H9 (cell line): ENCODE measurements around the gene MSANTD1. TPM values are rescaled to one million over a fixed set of nuclear protein-coding genes. Genes with fewer than 3 reads are reported as not detected.

Source experiments
- DNase-seq: peaks from one replicate; pipeline ENCODE4 v3.0.0-alpha.2; 2017
- H2AFZ ChIP-seq: one replicate; pipeline ENCODE4 v1.6.1; 2013; ENCODE audit warnings: mild to moderate bottlenecking, low read length, control low read depth, moderate library complexity
- H2AK5ac ChIP-seq: 2 replicates; pipeline ENCODE4 v1.6.1; 2013; ENCODE audit warnings: low read length, control low read depth, mixed read lengths; ENCODE audit not compliant: insufficient read length
- H2BK120ac ChIP-seq: one replicate; pipeline ENCODE4 v1.6.1; 2013; ENCODE audit warnings: low read depth, mild to moderate bottlenecking, low read length, control low read depth, inconsistent platforms; ENCODE audit not compliant: poor library complexity, severe bottlenecking
- H2BK12ac ChIP-seq: 2 replicates; pipeline ENCODE4 v1.6.1; 2013; ENCODE audit warnings: low read length, control low read depth, mixed read lengths, low read depth; ENCODE audit not compliant: insufficient read length
- H2BK15ac ChIP-seq: 2 replicates; pipeline ENCODE4 v1.6.1; 2013; ENCODE audit warnings: low read depth, low read length, control low read depth
- H2BK20ac ChIP-seq: one replicate; pipeline ENCODE4 v1.6.1; 2013; ENCODE audit warnings: low read depth, mild to moderate bottlenecking, low read length, control low read depth, inconsistent platforms; ENCODE audit not compliant: poor library complexity, severe bottlenecking
- H2BK5ac ChIP-seq: 2 replicates; pipeline ENCODE4 v1.6.1; 2013; ENCODE audit warnings: low read length, control low read depth, mixed read lengths; ENCODE audit not compliant: insufficient read length
- H3K14ac ChIP-seq: 2 replicates; pipeline ENCODE4 v1.6.1; 2013; ENCODE audit warnings: low read length, control low read depth; ENCODE audit not compliant: insufficient read depth
- H3K18ac ChIP-seq: 2 replicates; pipeline ENCODE4 v1.6.1; 2013; ENCODE audit warnings: low read depth, mild to moderate bottlenecking, mixed read lengths, low read length, control low read depth; ENCODE audit not compliant: insufficient read length
- H3K23ac ChIP-seq: 2 replicates; pipeline ENCODE4 v1.6.1; 2013; ENCODE audit warnings: low read length, control low read depth, mixed read lengths, low read depth; ENCODE audit not compliant: insufficient read length
- H3K23me2 ChIP-seq: 2 replicates; pipeline ENCODE4 v1.6.1; 2013; ENCODE audit warnings: low read depth, mild to moderate bottlenecking, mixed read lengths, low read length, control low read depth; ENCODE audit not compliant: insufficient read length, poor library complexity, severe bottlenecking
- H3K27ac ChIP-seq: 2 replicates; pipeline ENCODE4 v1.5.1; 2013; ENCODE audit warnings: low read length, control low read depth, mixed read lengths, low read depth; ENCODE audit not compliant: insufficient read length
- H3K27me3 ChIP-seq: 2 replicates; pipeline ENCODE4 v1.6.1; 2013; ENCODE audit warnings: low read length, control low read depth, inconsistent platforms; ENCODE audit not compliant: insufficient read depth
- H3K4ac ChIP-seq: 2 replicates; pipeline ENCODE4 v1.6.1; 2013; ENCODE audit warnings: low read depth, mild to moderate bottlenecking, control low read depth, inconsistent platforms, low read length, moderate library complexity
- H3K4me1 ChIP-seq: 2 replicates; pipeline ENCODE4 v1.6.1; 2013; ENCODE audit warnings: low read length, control low read depth, inconsistent platforms; ENCODE audit not compliant: insufficient read depth
- H3K4me2 ChIP-seq: 2 replicates; pipeline ENCODE4 v1.6.1; 2013; ENCODE audit warnings: low read length, control low read depth, mixed read lengths; ENCODE audit not compliant: insufficient read length, insufficient read depth
- H3K56ac ChIP-seq: 2 replicates; pipeline ENCODE4 v1.6.1; 2013; ENCODE audit warnings: low read depth, mild to moderate bottlenecking, mixed read lengths, low read length, control low read depth; ENCODE audit not compliant: insufficient read length
- H3K79me1 ChIP-seq: 2 replicates; pipeline ENCODE4 v1.6.1; 2013; ENCODE audit warnings: low read depth, mild to moderate bottlenecking, moderate library complexity, low read length, control low read depth, inconsistent platforms; ENCODE audit not compliant: insufficient read depth, poor library complexity, severe bottlenecking
- H3K79me2 ChIP-seq: 2 replicates; pipeline ENCODE4 v1.6.1; 2013; ENCODE audit warnings: low read length, control low read depth, inconsistent platforms; ENCODE audit not compliant: insufficient read depth
- H3K9ac ChIP-seq: 2 replicates; pipeline ENCODE4 v1.6.1; 2013; ENCODE audit warnings: low read length, control low read depth, mixed read lengths; ENCODE audit not compliant: insufficient read length; ENCODE audit errors: extremely low read depth
- H3K9me3 ChIP-seq: one replicate; pipeline ENCODE4 v1.6.1; 2013; ENCODE audit warnings: low read depth, low read length, inconsistent platforms; ENCODE audit not compliant: control insufficient read depth
- H3T11ph ChIP-seq: one replicate; pipeline ENCODE4 v1.6.1; 2013; ENCODE audit warnings: mild to moderate bottlenecking, low read length, control low read depth, inconsistent platforms
- H4K20me1 ChIP-seq: one replicate; pipeline ENCODE4 v1.6.1; 2013; ENCODE audit not compliant: control insufficient read depth, insufficient read length, insufficient read depth
- H4K5ac ChIP-seq: 2 replicates; pipeline ENCODE4 v1.6.1; 2013; ENCODE audit warnings: low read depth, mild to moderate bottlenecking, mixed read lengths, low read length, control low read depth; ENCODE audit not compliant: insufficient read length
- H4K8ac ChIP-seq: replicated peaks from 2 replicates; pipeline ENCODE4 v1.6.1; 2013; ENCODE audit warnings: low read length, control low read depth, mixed read lengths, low read depth; ENCODE audit not compliant: insufficient read length
- H4K91ac ChIP-seq: 2 replicates; pipeline ENCODE4 v1.6.1; 2013; ENCODE audit warnings: low read depth, mild to moderate bottlenecking, moderate library complexity, mixed read lengths, low read length, control low read depth; ENCODE audit not compliant: insufficient read length
- H3K27ac Mint-ChIP-seq, 3 experiments: 2 replicates in 2 of 3; 3 replicates in 1 of 3; pipeline ENCODE4 v1.8.0; 2020 to 2021; ENCODE audit warnings: mixed read lengths in 3 of 3, mild to moderate bottlenecking in 1 of 3, moderate library complexity in 1 of 3
- H3K27me3 Mint-ChIP-seq: 2 replicates; pipeline ENCODE4 v1.8.0; 2021; ENCODE audit warnings: low read depth, mild to moderate bottlenecking, moderate library complexity, mixed read lengths
- H3K36me3 Mint-ChIP-seq, 3 experiments: 2 replicates in 2 of 3; 3 replicates in 1 of 3; pipeline ENCODE4 v1.8.0; 2020 to 2021; ENCODE audit warnings: low read depth in 3 of 3, mixed read lengths in 3 of 3; ENCODE audit not compliant: insufficient read depth in 1 of 3
- H3K4me1 Mint-ChIP-seq, 2 experiments: 2 replicates each; pipeline ENCODE4 v1.8.0; 2020; ENCODE audit warnings: mixed read lengths in 2 of 2
- H3K4me3 Mint-ChIP-seq, 2 experiments: 2 replicates in 1 of 2; 3 replicates in 1 of 2; pipeline ENCODE4 v1.8.0; 2020 to 2021; ENCODE audit warnings: mild to moderate bottlenecking in 2 of 2, mixed read lengths in 2 of 2, moderate library complexity in 1 of 2
- H3K9me3 Mint-ChIP-seq, 2 experiments: 2 replicates in 1 of 2; 3 replicates in 1 of 2; pipeline ENCODE4 v1.8.0; 2020; ENCODE audit warnings: mild to moderate bottlenecking in 2 of 2, mixed read lengths in 2 of 2, moderate library complexity in 1 of 2
- CTCF ChIP-seq: fragments of 200-600 bp; sonication (generic); conservative IDR thresholded peaks from 3 replicates; pipeline ENCODE4 v1.8.0; 2021; ENCODE audit warnings: antibody characterized with exemption, mild to moderate bottlenecking
- WGBS: extraction: QIAGEN DNeasy Blood & Tissue Kit; methylation state at CpG from one replicate; pipeline ENCODE4 v1.1.7; 2013; ENCODE audit warnings: missing lambda C conversion rate, low lambda C conversion rate, mixed read lengths; ENCODE audit not compliant: insufficient read length; ENCODE audit errors: extremely low coverage; 5-methylcytosine and 5-hydroxymethylcytosine counted together
- total RNA-seq: library from RNA; stranded (reverse); gene quantifications from 2 replicates; pipeline ENCODE4 v1.2.1, GENCODE V29; 2021

MSANTD1 gene
- total RNA-seq, 1 experiment from 2014 or later: 0.83 TPM

GRCh38 chr4:3267576-3268394 is 18.8 kb downstream of the MSANTD1 start:
- Histone ChIP-seq H3K23me2 (no peaks in the 10 kb centered on the region), H3K9ac (no peak overlapping the region), H3K79me2 (no peaks in the 10 kb centered on the region), H2BK5ac (no peak overlapping the region), H3K23ac (no peak overlapping the region), H3K79me1 (no peaks in the 10 kb centered on the region), H3K4me2 (no peak overlapping the region), H2AK5ac (no peak overlapping the region), H2BK12ac (no peak overlapping the region), H4K5ac (no peak overlapping the region), H3K56ac (no peak overlapping the region), H3K9me3 (no peaks in the 10 kb centered on the region), H4K8ac (no peak overlapping the region), H4K91ac (no peak overlapping the region), H2BK20ac (no peak overlapping the region), H3K27ac (no peak overlapping the region), H2BK15ac (no peak overlapping the region), H3T11ph (no peak overlapping the region), H3K4ac (no peak overlapping the region), H2AFZ (no peak overlapping the region), H3K18ac (no peak overlapping the region), H3K14ac (no peak overlapping the region), H4K20me1 (no peaks in the 10 kb centered on the region), H3K4me1 (no peaks in the 10 kb centered on the region), H3K27me3 (no peaks in the 10 kb centered on the region; the same call in 1 of the 2 replicates), H2BK120ac (no peak overlapping the region)
- no peak overlapping the region; a peak in 1 of 7 replicates for H3K27ac Mint-ChIP-seq
- TF ChIP-seq CTCF: no peak
- DNase-seq: no peak
- no CpG with 5 or more reads among the region's 18 CpGs for WGBS
- no peaks in the 10 kb centered on the region for H3K36me3 Mint-ChIP-seq
- H3K9me3 Mint-ChIP-seq: no peaks in the 10 kb centered on the region
- no peak overlapping the region for H3K4me3 Mint-ChIP-seq
- H3K4me1 Mint-ChIP-seq: peaks cover 4 to 14% of the 10 kb centered on the region in 2 experiments; a peak in 3 of 4 replicates
- peaks cover 19% of the 10 kb centered on the region for H3K27me3 Mint-ChIP-seq
